ENCODE results near the gene SMYD3. TPM values are rescaled to one million over a fixed set of nuclear protein-coding genes. Genes with fewer than 3 reads are reported as not detected.
"Not testable (repeated sequence)": the region's sequence is repeated elsewhere in the genome, so short reads cannot be mapped to it uniquely, and the experiment has no call there.

Gene SMYD3
- total RNA-seq, 1 donor from 2014 or later = 46.7 TPM

- DNase-seq (ENCODE audit: low spot score) = no peak
Measured at GRCh38 chr1:245990315-245991022, 516.6 kb downstream of the SMYD3 start.

- no peak for DNase-seq (ENCODE audit: low spot score)
Measured at GRCh38 chr1:245988393-245989078, 518.5 kb downstream of the SMYD3 start.

GRCh38 chr1:245987997-245988392 is 519.1 kb downstream of the SMYD3 start:
- no peak for DNase-seq (ENCODE audit: low spot score)

GRCh38 chr1:245987577-245987976 is 519.5 kb downstream of the SMYD3 start:
- DNase-seq (ENCODE audit: low spot score) = no peak

- DNase-seq (ENCODE audit: low spot score) = no peak
Measured at GRCh38 chr1:245987219-245987545, 519.9 kb downstream of the SMYD3 start.

- peak; percentile 93 for DNase-seq (ENCODE audit: low spot score)
Measured at GRCh38 chr1:245986404-245987218, 520.5 kb downstream of the SMYD3 start.

- DNase-seq (ENCODE audit: low spot score) = no peak
Measured at GRCh38 chr1:245984390-245985155, 522.5 kb downstream of the SMYD3 start.

GRCh38 chr1:245983294-245983967 is 523.6 kb downstream of the SMYD3 start:
- DNase-seq (ENCODE audit: low spot score) = no peak

- DNase-seq (ENCODE audit: low spot score) = no peak
Measured at GRCh38 chr1:245979589-245979988, 527.5 kb downstream of the SMYD3 start.

- DNase-seq (ENCODE audit: low spot score) = peak; percentile 66
Measured at GRCh38 chr1:245978915-245979314, 528.2 kb downstream of the SMYD3 start.

- no peak for DNase-seq (ENCODE audit: low spot score)
Measured at GRCh38 chr1:245972476-245972875, 534.6 kb downstream of the SMYD3 start.

- no peak for DNase-seq (ENCODE audit: low spot score)
Measured at GRCh38 chr1:245971711-245972085, 535.4 kb downstream of the SMYD3 start.

- not testable (repeated sequence) for DNase-seq (ENCODE audit: low spot score)
Measured at GRCh38 chr1:245971076-245971710, 535.9 kb downstream of the SMYD3 start.

GRCh38 chr1:245969283-245969682 is 537.8 kb downstream of the SMYD3 start:
- DNase-seq (ENCODE audit: low spot score) = peak; percentile 96

- no peak for DNase-seq (ENCODE audit: low spot score)
Measured at GRCh38 chr1:245968775-245969174, 538.3 kb downstream of the SMYD3 start.

GRCh38 chr1:245965398-245965797 is 541.7 kb downstream of the SMYD3 start:
- no peak for DNase-seq (ENCODE audit: low spot score)

- no peak for DNase-seq (ENCODE audit: low spot score)
Measured at GRCh38 chr1:245963649-245964048, 543.4 kb downstream of the SMYD3 start.

- no peak for DNase-seq (ENCODE audit: low spot score)
Measured at GRCh38 chr1:245962453-245962852, 544.6 kb downstream of the SMYD3 start.

- DNase-seq (ENCODE audit: low spot score) = peak; percentile 74
Measured at GRCh38 chr1:245961137-245961540, 545.9 kb downstream of the SMYD3 start.

- DNase-seq (ENCODE audit: low spot score) = no peak
Measured at GRCh38 chr1:245960171-245960570, 546.9 kb downstream of the SMYD3 start.

GRCh38 chr1:245958016-245958415 is 549.1 kb downstream of the SMYD3 start:
- peak; percentile 96 for DNase-seq (ENCODE audit: low spot score)
